Right lobe of liver (tissue), 4 donors: Measurements from ENCODE around the gene EPHA6.

Experiments used
- CTCF ChIP-seq, 4 donors: fragments of 200-600 bp in 3 of 4; fragments of 450-650 bp in 1 of 4; IDR thresholded peaks; one replicate each; pipeline versions ENCODE4 v1.5.1 to v1.8.0; 2016 to 2022; ENCODE audit warnings: antibody characterized with exemption in 4 of 4, mild to moderate bottlenecking in 2 of 4
- POLR2A ChIP-seq: fragments of 450-650 bp; IDR thresholded peaks from one replicate; pipeline ENCODE4 v1.6.1; 2017; ENCODE audit warnings: antibody characterized with exemption, mild to moderate bottlenecking
- donor health status: DM: no; HTN: no; CAD: no.
- donor health status: DM: no; HTN: no; CAD: no.
- donor health status: DM: no; HTN: yes; CAD: no.

- no peak for TF ChIP-seq CTCF (IDR thresholded peaks at IDR 0.05)
- TF ChIP-seq POLR2A = no peak
Observed at GRCh38 chr3:97655971-97656370, 841.6 kb downstream of the EPHA6 start.
